Ishikawa (cell line): ENCODE measurements around the gene NXT1.

ENCODE experiments used
- EP300 ChIP-seq: IDR thresholded peaks from 2 replicates; pipeline ENCODE4 v1.6.1; 2012; ENCODE audit warnings: borderline replicate concordance
- RAD21 ChIP-seq: IDR thresholded peaks from 2 replicates; pipeline ENCODE4 v1.6.1; 2012; ENCODE audit warnings: low read depth
- TAF1 ChIP-seq: IDR thresholded peaks from 2 replicates; pipeline ENCODE4 v1.6.1; 2012; ENCODE audit warnings: low read depth, mild to moderate bottlenecking
- TCF12 ChIP-seq: IDR thresholded peaks from 2 replicates; pipeline ENCODE4 v1.6.1; 2012; ENCODE audit warnings: low read depth

- TF ChIP-seq TCF12, result no peak
- TF ChIP-seq EP300, result no peak
- TF ChIP-seq TAF1, result no peak
- no peak for TF ChIP-seq RAD21
These were observed 43.6 kb downstream of the NXT1 start for GRCh38 chr20:23393996-23394775.
